ENCODE results near the gene CFAP77.
"Not testable (repeated sequence)": the region's sequence is repeated elsewhere in the genome, so short reads cannot be mapped to it uniquely, and the experiment has no call there.

The CFAP77 gene
- 0 to 0.08 (median 0) reads per million in 18 experiments for total RNA-seq

DNA sequence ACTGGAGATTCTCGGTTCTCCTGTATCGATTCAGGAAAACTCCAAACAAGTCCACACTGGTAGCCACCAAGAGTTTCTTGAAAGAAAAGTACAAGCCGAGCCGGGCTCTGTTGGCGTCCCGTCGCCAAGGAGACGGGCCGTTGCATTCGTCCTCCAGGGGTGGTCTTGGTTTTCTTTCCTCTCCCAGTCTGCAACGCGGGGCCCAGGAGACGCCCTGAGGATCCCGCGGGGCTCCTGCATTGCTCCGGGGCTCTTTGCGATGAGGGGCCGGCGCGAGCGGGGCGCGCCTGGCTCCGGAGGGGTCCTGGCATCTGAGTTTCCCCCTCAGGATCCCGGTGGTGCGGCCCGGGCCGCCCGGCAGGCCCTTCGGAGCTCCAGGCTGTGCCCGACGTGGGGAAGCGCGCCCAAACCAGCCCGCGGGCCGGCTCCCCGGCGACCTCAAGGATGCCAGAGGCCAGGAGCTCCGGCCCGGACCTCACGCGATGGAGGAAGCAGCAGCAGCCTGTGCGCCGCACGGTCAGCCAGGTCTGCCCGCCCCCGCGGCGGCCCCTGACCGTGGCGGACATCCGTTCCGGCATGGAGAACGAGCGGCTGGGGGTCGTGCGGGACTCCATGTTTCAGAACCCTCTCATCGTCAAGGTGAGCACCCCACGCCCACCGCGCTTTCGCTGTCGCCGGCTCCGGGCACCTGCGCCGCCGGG, at the start of gene CFAP77:
CFAP77 (plus strand) TSS at position 384 of the 701 bp plus-strand sequence; CDS start at position 445, 61 bp downstream.
- DNase-seq, result peak; percentile 16 to 22

DNA sequence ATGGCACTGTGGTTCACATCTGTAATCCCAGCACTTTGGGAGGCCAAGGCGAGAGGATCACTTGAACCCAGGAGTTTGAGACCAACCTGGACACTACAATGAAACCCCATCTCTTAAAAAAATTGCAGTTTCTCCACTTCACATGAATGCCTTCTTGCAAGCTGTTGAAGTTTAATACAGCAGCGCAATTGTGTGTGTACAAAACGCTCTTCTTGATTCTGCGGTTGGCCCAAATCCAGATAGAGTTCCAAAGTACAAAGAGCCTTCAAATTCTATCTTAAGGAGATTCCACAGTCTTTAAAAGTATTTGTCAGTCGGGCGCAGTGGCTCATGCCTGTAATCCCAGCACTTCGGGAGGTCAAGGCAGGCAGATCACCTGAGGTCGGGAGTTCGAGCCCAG, 45.9 kb upstream of the CFAP77 start:
- no peak for DNase-seq

DNA sequence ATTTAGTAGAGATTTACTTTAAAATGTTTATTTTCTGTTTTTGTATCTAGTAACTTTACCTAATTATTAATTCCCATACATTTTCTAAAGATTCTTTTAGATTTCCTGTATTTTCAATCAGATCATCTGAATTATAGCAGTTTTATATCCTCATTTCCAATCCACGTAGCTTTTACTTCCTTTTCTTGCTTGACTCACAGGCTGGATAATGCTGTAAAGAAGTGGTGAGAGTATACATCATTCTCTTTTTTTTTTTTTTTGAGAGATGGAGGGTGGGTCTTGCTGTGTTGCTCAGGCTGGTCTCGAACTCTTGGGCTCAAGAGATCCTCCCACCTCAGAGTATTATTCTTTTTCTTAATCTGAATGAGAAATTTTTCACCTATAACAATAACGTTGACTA, 44.0 kb upstream of the CFAP77 start:
- peak in 1 of 2 donors; percentile 28 for DNase-seq

DNA sequence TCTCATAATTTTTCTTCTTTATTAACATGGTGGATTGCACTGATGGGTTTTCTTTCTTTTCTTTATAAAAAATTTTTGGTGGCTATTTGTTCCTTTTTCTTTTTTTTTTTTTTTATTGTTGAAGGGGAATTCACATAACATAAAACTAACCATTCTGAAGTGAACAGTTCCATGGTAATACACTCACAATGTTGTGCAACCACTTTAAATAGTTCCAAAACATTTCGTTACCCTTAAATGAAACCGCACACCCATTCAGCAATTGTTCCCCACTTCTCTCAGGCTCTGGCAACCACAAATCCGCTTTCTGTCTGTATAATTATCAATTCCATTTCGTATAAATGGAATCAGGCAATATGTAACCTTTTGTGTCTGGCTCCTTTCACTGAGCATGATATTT, 43.5 kb upstream of the CFAP77 start:
- peak in 1 of 2 donors; percentile 54 for DNase-seq

DNA sequence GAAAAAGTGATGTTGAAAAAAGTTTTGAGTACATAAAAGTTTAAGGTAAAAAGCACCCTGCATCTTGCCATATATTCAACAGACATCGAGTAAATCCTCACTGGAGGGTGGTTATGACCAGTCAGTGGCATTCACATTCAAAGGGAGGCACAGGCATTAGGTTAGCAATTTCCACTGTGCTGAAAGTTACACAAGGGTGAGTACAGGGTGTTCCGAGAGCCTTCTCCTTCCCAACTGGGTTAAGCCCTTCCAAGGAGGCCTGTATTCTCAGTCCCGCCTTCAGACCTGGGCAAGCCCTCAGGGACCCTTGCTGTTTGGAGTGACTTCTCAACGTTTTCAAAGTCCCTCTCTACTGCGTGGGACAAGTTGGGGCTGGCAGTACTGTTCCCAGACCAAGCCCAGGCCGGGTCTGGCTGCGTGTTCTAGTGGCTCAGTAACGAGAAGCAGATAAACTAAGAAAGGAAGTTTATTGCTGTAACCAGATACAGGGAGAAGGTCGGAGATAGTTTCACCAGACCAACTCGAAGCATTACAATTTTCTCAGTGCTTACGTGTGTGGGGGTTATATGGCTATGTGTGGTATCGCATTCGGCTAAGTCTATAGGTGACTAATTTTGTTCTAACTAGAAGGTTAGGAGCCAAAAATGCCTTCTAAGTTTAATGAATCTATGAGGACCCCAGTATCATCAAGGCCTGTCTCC, 42.2 kb upstream of the CFAP77 start:
- DNase-seq, result no peak

DNA sequence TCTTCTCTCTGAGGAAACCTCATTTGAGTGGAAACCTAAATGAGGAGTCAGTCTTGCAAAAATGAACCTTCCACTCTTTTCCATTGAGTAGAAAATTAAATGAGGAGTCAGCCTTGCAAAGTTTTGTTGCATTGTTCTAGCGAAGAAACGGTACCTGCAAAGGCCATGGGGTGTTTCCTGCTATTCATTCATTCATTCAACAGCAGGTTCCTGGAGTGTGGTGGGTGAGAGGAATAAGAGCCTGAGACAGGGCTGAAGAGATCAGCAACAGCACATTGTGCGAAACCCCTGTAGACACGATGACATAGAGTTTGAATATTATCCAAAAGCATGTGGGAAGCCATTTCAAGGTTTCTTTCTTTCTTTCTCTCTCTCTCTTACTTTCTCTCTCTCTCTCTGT, 40.6 kb upstream of the CFAP77 start:
- DNase-seq, result no peak

DNA sequence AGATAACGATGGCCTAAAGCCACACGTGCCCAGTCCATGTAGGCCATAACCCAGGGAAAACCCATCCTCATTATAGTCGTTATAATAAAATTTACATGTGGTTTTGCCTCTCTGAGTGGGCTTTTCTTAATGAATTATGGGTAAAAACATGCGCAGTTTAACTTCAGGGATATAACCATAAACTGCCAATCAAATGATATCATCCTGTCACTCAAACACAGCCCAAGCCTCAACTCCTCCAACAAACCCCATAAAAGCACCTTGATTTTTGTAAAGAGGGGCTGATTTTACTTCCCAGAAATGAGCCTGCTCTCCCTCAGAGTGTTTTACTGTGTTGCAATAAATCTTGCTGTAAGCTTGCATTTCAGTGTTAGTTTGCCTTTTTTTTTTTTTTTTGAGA, 39.4 kb upstream of the CFAP77 start:
- DNase-seq, result peak in 1 of 2 donors; percentile 47

DNA sequence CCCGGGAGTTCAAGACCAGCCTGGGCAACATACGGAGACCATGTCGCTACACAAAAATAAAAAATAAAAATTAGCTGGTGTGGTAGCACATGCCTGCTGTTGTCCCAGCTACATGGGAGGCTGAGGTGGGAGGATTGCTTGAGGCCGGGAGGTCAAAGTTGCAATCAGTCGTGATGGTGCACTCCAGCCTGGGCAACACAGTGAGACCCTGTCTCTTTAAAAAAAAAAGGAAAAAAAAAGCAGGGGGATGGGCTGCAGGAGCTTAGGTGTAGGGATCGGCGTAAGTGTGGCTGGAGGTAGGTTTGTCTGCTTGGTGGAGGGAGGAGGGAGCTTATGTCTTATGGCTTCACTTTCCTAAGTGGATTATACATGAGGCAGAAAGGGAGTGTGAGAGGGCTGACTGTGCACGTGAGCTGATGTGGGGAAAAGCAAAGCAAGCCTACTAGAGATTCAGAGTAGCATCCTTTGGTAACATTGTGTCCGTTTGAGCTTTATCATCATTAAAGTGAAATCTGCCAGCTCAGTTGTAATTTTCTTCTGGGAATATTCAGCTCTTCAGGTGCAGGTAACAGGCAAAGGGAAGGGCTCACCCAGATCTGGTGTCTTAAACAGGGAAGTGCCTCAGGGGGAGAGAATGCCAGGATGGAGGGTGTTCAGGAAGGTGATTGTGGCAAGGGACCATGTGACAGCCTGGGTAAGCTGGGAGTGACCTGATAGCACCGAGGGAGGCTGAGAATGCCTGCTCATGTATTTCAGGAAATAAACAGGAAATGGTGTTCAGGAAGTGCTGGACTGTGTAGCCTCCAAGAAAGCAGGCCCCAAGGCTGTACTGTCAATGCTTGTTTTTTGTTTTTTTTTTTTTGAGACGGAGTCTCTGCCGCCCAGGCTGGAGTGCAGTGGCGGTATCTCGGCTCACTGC, 37.6 kb upstream of the CFAP77 start:
- DNase-seq, result peak; percentile 87 to 88

DNA sequence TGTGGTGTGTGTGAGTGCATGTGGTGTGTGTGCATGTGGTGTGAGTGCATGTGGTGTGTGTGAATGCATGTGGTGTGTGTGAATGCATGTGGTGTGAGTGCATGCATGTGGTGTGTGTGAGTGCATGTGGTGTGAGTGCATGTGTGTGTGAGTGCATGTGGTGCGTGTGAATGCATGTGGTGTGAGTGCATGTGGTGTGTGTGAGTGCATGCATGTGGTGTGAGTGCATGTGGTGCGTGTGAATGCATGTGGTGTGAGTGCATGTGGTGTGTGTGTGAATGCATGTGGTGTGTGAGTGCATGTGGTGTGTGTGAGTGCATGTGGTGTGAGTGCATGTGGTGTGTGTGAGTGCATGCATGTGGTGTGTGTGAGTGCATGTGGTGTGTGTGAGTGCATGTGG, 32.2 kb upstream of the CFAP77 start:
- DNase-seq, result not testable (repeated sequence)

DNA sequence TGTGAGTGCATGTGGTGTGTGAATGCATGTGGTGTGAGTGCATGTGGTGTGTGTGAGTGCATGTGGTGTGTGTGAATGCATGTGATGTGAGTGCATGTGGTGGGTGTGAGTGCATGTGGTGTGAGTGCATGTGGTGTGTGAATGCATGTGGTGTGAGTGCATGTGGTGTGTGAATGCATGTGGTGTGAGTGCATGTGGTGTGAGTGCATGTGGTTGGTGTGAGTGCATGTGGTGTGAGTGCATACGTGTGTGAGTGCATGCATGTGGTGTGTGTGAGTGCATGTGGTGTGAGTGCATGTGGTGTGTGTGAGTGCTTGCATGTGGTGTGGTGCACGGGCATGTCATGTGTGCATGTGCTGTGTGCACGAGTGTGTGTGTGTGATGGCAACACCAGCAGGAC, 31.6 kb upstream of the CFAP77 start:
- DNase-seq, result not testable (repeated sequence)

DNA sequence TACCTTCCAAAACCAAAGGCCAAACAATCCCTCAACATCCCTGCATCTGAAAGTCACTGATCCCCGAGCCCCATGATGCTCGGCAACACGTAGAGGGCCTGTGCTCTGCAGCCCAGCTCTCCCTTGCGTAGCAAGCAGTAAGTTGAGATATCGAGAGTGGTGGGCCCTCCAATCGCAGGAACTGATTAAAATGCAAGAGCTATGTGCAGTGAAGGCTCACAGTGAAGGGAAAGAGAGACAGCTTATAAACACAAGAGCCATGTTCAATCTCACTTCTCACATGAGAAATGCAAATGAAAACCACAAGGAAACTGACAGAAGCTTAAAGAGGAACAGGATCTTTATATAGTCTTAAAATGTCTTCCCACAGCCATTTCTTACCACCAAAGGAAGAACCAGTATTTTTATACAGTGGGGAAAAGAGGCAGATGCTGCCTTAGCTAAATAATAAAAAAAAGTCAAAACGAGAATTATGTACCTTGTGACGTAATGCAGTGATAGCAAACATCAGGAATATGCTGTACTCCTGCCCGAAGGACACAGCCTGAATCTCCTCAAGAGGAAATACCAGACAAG, 28.0 kb upstream of the CFAP77 start:
- DNase-seq, result peak; percentile 23 to 69

DNA sequence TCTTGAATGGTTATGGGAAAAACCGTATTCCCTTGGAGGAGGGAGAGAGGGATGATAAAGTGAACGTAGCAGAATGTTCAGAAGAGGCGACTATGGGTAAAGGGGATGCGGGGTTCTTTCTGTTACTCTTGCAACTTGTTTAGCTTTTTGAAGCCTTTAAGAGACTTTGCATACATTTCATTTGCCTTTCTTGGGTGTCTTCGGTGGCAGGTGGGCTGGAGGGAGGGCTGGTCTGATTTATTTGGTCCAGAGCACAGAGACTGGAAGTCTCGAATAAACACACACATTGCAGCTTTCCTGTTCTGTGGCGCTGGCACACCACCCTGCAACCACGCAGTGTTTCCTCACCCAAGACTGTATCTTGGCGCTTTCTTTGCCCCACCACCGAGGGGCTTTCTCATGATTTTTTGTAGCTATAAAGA, 26.5 kb upstream of the CFAP77 start:
- no peak for DNase-seq

DNA sequence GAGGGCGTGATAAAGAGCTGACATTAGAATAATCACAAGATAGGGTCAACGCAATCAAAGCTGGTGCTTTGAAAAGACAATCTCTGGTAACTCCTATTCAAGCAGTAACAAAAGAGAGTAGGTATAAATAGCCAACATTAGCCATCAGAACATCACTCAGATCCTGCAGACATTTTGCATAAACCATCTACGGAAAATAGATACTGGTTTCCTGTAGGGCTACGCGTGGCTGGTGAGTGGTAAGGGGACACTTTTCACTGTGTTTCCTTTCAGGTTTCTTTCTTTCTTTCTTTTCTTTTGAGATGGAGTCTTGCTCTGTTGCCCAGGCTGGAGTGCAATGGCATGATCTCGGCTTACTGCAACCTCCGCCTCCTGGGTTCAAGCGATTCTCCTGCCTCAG, 25.6 kb upstream of the CFAP77 start:
- no peak for DNase-seq

DNA sequence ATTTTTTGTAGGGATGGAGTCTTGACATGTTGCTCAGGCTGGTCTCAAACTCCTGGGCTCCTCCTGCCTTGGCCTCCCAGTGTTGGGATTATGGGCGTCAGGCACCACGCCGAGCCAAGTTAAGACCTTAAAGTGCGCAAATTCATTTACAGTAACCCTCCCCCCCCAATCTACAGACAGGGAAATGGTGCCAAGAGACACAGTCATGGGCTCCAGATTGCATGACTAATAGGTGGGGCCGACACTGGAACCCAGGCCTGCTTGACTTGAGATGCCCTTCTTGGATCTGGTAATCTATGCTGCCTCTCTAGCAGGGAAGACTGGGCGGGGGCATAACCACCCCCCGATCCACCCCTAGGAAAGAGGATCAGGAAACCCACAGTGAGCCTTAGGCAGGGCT, 22.9 kb upstream of the CFAP77 start:
- DNase-seq, result no peak

DNA sequence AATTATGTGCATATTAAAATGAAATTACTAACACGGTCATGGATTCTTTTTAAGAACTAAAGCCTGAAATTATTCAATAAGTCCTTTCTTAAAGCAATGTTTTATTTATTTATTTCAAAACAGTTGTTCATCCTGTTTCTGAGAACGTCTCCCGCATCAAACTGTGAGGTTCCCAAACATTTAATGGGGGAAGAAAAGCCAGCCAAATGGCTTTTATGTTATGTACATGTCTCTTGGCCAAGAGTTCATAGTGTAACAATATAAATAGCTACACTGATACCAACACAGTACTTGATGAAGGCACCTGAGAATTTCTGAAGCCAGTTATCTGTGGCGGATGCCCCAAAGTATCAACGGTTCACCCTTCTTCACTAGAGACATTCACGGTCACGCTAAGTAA, 19.0 kb upstream of the CFAP77 start:
- DNase-seq, result no peak

DNA sequence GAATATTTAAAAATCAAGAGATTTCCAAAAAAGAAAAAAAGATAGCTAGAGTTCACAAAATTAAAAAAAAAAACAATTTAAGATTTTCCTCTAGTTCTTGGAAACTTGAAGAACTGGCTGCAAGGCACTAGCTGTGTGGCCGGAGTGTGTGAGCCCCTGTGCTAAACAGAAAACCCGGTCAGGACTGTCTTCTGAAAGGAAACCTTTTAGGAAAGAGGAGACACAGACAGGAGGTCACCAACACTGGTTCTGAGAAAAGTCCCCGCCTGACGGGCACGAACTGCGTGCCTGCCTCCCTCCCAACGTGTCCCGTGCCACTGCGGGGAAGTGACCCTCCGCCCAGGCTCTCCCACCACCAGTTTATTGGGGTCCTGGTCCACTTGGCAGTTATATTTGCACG, 18.6 kb upstream of the CFAP77 start:
- DNase-seq, result no peak

DNA sequence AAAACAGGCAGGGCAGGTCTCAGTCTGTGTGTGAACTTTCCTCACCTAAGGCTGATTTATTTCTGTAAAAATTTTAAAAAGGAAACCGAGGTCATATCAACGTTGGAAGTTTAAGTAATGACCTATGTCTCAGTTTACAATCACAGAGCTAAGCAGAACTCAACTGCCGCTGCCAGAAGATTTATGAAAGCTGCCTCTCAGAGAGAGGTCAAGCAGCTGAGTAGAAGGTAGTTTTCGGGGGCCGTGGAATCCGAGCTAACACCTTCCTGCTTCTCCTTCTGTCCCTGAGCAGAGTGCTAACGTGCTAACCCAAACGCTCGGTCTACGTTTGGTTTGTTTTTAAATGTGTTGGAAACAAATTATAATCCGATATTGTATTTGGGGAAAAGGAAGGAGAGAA, 14.5 kb upstream of the CFAP77 start:
- DNase-seq, result no peak

DNA sequence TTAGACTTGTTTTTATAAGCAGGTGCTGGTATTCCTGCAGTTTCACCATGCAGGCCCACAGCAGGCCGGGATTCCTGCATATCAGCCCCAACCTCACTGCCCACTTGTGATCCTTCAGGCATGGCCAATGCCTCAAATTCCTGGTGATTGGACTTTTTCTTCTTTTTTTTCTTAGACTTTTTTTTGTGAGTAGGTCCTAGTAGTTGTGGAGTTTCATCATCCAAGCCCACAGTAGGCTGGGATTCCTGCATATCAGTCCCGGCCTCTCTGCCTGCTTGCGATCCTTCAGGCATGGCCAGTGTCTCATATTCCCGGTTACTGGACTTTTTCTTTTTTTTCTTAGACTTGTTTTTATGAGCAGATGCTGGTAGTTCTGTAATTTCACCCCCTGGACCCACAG, 8.2 kb upstream of the CFAP77 start:
- DNase-seq, result no peak

DNA sequence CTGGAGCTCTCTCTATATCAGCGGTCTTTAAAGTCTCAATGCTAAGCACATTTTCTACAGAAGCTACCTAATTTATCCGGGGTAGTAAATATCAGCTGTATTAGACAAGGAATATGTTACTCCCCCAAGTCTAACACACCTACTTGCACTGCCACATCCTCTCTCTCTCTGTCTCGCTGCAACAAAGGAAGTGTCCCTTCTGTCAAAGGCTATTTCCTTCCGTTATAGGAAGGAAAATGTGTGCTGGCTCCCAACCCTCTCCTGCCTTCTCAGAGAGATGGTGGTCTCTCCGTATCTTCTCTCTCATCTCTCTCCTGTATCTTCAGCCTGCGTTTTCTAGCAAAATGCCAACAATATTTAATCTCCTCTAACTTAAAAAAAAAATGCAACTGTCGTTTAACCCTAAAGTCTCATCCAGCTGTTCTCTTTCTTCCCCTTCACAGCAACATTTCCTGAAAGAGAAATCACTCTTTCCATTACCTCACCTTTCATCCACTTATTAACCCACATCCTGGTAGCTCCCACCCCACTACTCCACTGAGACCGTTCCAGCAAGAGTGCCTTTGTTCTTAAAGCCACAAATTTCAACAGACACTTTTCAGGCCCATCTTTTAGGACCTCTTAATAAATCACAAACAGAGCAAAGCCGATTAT, 5.7 kb upstream of the CFAP77 start:
- DNase-seq, result no peak

DNA sequence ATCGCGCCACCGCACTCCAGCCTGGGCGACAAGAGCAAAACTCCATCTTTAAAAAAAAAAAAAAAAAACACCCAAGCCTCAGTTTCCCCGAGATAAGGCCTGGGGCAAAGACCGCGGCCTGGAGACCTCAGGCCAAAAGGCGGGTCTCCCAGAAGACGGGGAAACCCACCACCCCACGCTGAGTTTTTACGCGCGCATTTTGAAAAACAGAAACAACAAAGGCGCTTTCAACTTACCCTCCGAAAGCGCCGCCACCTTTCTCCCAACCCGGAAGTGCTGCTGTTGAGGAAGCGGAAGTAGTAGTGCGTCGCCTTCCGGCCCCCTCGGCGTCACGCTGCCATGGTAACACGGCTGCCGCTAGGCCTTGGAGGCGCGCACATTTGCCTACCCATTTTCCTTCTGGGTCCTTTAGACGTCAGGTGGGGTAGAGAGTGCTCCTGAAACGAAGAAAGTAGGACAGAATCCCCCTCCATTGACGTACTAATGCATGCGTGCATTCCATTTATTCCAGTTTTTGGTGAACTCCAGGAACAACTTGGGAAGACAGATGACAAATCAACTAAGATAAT, 3.4 kb upstream of the CFAP77 start, which contains the start of gene TTF1:
TTF1 (minus strand) TSS at position 287 of the 569 bp plus-strand sequence. CDS start 4,019 bp downstream, outside the sequence.
- DNase-seq, result peak; percentile 94

DNA sequence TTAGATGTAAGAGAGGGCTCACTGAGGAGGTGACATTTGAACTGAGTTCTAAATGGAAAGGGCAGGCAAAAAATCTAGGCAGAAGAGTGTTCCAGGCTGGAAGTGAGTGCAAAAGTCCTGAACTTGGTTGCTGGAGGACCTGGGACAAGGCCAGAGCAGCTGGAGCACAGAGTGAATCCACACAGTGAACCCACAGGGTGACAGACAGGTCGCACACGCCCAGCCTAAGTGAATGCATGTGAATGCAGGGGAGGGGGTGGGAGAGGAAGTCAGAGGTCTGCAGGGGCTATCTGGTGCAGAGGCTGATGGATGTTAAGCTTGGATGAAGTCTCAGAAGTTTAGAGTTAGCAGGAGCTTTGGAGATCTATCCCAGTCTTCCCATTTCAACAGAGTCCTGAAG, 2.8 kb upstream of the CFAP77 start:
- DNase-seq, result no peak

DNA sequence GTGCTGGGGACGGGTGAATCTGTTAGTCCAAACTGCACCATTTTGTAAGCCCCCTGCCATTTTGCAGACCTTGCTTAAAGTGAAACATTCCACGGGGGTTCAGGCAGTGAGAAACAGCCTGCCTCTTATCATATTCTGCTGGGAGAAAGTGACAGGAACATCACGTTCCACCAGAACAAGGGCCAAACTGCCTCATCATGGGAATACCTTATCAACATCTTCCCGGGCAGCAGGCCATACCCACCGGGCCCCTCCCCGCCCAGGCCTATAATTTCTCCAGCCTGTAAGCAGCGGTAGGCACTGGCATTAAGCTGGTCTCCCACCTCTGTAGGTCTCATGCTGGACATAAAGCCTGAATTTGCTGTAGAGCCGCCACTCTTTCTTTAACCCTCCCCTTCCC, 1.5 kb upstream of the CFAP77 start:
- DNase-seq, result no peak

All from inflammatory macrophage (primary cell).